Fibroblast of skin of back (primary cell): Measurements from ENCODE around the gene FAM20B.
"Not testable (repeated sequence)": the region's sequence is repeated elsewhere in the genome, so short reads cannot be mapped to it uniquely, and the experiment has no call there.

Experiments used
- DNase-seq: peaks from one replicate; pipeline ENCODE4 v3.0.0-alpha.2; 2013

The FAM20B gene

GRCh38 chr1:179025975-179026812 is 500 bp downstream of the FAM20B start:
- peak; percentile 63 for DNase-seq

DNA sequence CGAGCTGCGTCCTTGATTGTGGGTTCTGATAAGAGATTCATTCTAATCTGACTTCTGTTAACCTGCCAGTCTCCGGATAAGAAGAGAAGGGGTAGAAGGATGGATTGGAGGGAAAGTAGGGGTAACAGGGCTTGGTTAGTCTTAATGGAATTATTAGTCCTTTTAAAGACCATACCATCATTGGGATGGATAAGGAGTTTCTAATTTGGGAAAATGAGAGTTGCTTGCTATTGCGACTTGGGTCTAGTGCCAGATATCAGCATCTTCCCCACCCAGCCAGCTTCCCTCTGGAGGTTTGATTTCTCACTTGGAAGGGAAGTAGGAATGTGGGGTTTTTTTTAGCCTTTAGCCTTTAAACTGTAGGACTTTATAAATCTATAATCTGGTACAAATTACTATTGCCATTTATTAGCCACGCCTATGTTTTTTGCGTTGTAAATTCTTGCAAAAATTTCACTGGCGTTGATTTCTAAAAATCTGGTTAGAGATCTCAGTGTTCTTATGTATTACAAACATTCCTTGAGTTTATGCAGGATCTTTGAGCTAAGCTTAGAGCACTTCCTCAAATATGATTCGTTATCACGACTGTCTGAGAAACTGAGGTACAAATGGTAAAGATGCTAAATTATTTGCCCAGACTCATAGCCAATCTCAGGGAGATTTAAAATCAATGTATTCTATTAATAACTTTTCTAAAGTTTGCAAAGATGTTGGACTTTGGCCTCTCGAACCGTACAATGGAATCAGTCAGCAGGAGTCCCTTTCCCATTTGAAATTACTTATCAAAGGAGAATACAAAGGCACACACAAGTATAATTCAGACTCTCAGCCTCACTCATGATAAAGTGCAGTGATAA is 1.3 kb downstream of the FAM20B start:
- no peak for DNase-seq

DNA sequence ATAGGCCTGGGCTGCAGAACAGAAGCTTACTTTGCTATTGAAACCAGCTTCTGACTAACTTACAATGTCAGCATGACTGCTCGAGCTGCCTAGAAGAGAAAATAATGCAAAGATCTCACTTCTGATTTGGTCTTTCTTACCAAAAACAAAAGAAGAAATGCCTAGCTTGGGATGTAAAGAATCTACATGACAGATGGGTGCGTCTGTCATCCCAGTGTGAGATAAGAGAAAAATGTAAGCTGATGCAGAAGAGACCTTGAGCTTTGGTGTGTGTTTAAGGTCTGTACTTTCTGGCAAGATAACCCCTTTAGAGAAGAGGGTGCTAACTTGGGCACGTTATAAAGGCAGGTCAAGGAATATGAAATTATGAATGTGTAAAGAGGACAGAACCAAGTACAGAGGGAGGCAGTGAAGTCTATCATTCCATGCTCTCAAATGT is 3.6 kb downstream of the FAM20B start:
- DNase-seq = no peak

- DNase-seq = no peak
Observed at GRCh38 chr1:179030130-179030529, 4.4 kb downstream of the FAM20B start.

DNA sequence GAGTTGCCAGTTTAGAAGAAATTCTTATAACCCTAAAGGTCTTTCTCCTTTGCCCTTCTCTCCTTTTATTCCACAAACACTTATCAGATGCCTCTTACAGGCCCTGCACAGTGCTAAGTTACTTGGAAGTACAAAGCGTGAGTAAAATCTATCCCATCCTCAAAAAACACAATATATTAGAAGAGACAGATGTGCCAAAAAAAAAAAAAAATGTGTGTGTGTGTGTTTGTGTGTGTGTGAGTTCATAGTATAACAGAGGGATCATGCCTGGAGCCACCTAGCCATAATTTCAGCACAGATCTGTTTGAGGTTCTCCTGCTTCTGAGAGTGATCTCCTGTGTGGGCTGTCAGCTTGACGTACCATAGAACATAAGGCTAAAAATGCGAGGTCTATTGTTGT is 5.0 kb downstream of the FAM20B start:
- DNase-seq = no peak

- DNase-seq = no peak
Observed at GRCh38 chr1:179031284-179031683, 5.6 kb downstream of the FAM20B start.

GRCh38 chr1:179031855-179032513 is 6.3 kb downstream of the FAM20B start:
- peak; percentile 59 for DNase-seq

DNA sequence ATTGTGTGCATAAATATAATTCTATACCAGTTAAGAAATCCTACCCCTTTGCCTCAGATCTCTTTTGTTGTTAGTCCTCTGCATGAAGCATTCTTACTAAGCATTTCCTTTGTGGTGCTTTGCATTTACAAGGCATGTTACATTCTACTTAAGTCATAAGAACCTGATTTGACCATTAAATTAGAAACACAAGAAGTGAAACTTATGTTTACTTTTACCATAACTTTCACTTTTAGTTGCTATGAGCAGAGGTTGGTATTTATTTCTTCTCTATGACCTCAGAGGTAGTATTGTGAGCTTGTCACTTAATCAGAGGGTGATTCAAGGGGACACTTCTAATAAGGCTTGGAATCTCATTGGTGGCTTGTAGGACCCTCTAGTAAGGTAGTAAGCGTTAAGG is 9.0 kb downstream of the FAM20B start:
- peak; percentile 63 for DNase-seq

GRCh38 chr1:179036844-179037465 is 11.3 kb downstream of the FAM20B start:
- DNase-seq = peak; percentile 54

- DNase-seq = no peak
Observed at GRCh38 chr1:179038528-179039281, 13.0 kb downstream of the FAM20B start.

GRCh38 chr1:179039502-179040174 is 13.9 kb downstream of the FAM20B start:
- DNase-seq = not testable (repeated sequence)

DNA sequence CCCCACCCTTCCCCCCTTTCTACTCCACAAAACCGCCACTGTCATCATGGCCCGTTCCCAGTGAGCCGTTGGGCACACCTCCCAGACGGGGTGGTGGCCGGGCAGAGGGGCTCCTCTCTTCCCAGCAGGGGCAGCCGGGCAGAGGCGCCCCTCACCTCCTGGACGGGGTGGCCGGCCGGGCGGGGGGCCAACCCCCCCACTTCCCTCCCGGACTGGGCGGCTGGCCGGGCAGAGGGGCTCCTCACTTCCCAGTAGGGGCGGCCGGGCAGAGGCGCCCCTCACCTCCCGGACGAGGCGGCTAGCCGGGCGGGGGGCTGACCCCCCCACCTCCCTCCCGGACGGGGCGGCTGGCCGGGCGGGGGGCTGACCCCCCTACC is 14.5 kb downstream of the FAM20B start:
- DNase-seq = not testable (repeated sequence)

- no peak for DNase-seq
Observed at GRCh38 chr1:179042087-179042486, 16.4 kb downstream of the FAM20B start.

DNA sequence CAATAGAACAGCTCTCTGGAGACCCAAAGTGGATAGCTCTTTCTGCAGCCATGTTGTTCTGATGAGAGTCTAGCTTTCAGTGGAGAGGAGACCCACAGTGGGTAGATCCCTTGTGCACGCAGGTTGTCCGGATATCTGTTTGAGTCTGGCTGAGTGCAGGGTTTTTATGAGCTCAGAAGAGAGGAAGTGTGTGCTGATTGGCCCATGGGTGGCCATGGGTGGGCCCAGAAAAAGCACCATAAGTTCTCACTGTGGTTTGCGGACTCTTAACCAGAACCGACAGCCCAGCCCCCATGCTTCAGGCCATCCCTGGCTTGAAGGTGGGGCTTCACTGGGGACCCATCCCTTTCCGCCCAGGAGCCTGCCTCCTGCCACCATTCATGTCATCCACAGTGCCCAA is 17.0 kb downstream of the FAM20B start:
- no peak for DNase-seq

GRCh38 chr1:179043266-179043665 is 17.6 kb downstream of the FAM20B start:
- no peak for DNase-seq

DNA sequence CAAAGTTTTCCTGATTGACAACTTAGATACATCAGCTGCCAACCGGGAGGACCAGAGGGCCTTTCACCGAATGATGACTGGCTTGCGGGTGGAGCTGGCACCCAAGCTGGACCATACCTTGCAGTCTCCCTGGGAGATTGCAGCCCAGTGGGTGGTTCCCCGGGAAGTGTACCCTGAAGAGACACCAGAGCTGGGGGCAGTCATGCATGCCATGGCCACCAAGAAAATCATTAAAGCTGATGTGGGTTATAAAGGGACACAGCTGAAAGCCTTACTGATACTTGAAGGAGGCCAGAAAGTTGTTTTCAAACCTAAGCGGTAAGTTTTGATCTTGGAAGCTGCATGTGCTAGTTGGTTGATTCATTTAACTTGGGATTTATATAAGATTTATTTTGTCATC is 18.2 kb downstream of the FAM20B start:
- DNase-seq = no peak

GRCh38 chr1:179046808-179047635 is 21.3 kb downstream of the FAM20B start:
- no peak for DNase-seq

DNA sequence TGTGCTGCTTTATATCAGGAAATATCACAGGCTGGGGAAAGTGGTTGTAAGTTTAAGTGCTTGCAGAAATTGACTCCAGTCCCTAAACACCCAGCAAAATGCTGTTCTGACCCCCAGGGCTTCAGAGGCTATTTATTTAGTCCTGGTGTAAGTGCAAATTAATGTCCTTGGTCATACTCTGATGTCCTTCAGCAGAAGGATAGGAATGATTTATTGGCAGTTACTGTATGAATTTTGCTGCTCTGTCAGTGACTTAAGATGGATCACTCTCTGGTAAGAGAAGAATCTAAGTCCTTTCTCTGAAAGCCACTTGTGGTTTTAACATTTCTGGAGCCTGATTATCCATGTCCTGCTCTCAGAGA is 21.9 kb downstream of the FAM20B start:
- DNase-seq = no peak

GRCh38 chr1:179048339-179049124 is 22.8 kb downstream of the FAM20B start:
- DNase-seq = no peak

- DNase-seq = no peak
Observed at GRCh38 chr1:179052776-179053175, 27.1 kb downstream of the FAM20B start.
